HCT116 (cell line): Measurements from ENCODE around the gene HIGD1C. TPM values are rescaled to one million over a fixed set of nuclear protein-coding genes. Genes with fewer than 3 reads are reported as not detected.
"Not testable (repeated sequence)": the region's sequence is repeated elsewhere in the genome, so short reads cannot be mapped to it uniquely, and the experiment has no call there.

Source experiments
- ATAC-seq: fragments of 200-7000 bp; cut with Tn5 transposase; 2 replicates; pipeline ENCODE4 v1.9.1; 2020; ENCODE audit warnings: mild to moderate bottlenecking, moderate library complexity
- BruUV-seq: library from RNA; stranded (reverse); fragments of 400-500 nt; replicated peaks from 2 replicates; lab custom pipeline; 2021; lab: Mats Ljungman, UMichigan
- CTCF ChIA-PET: fragments of 300-600 bp; sonication (Branson Sonifier 250); formaldehyde crosslinking; loops from one replicate; lab custom pipeline; 2021; ENCODE audit warnings: antibody characterized with exemption; lab: Charles Lee
- POLR2A ChIA-PET: fragments of 300-600, 350-600 bp; sonication (Branson Sonifier 250); formaldehyde crosslinking; loops from one replicate; lab custom pipeline; 2021; ENCODE audit warnings: antibody characterized with exemption; lab: Charles Lee
- RAD21 ChIA-PET, 2 experiments: fragments of 300-600 bp; sonication (Branson Sonifier 250); formaldehyde crosslinking; loops; one replicate each; lab custom pipeline; 2023; ENCODE audit warnings: low total read pairs in 2 of 2; ENCODE audit not compliant: uncharacterized antibody in 2 of 2, unreplicated experiment in 2 of 2, low non-redundant PET in 1 of 2; lab: Charles Lee
- DNase-seq: peaks from one replicate; pipeline ENCODE4 v3.0.0-alpha.2; 2010; ENCODE audit warnings: low read depth, low spot score
- H2AFZ ChIP-seq: fragments of 200-600 bp; shearing (Covaris generic), sonication (generic); 2 replicates; pipeline ENCODE4 v1.6.1; 2017; ENCODE audit warnings: low read depth, mixed run types, mixed read lengths, antibody characterized with exemption, low read length; ENCODE audit not compliant: poor library complexity, severe bottlenecking
- H3K27ac ChIP-seq: 2 replicates; pipeline ENCODE4 v1.5.1; 2012; ENCODE audit warnings: low read depth, low read length
- H3K27me3 ChIP-seq: fragments of 200-600 bp; sonication (generic); 2 replicates; pipeline ENCODE4 v1.6.1; 2016; ENCODE audit warnings: mixed run types, low read length, mixed read lengths; ENCODE audit not compliant: insufficient read depth
- H3K36me3 ChIP-seq, 2 experiments: fragments of 200-500 bp in 1 of 2; fragments of 200-600 bp in 1 of 2; sonication (Bioruptor generic) in 1 of 2; sonication (generic) in 1 of 2; 2 replicates each; pipeline versions ENCODE4 v1.5.1 to v1.6.1; 2014 to 2016; ENCODE audit warnings: low read length in 2 of 2, inconsistent platforms in 1 of 2, mixed read lengths in 1 of 2, mixed run types in 1 of 2; ENCODE audit not compliant: insufficient read depth in 2 of 2, control insufficient read depth in 1 of 2
- H3K4me1 ChIP-seq, 2 experiments: fragments of 200-600 bp in 1 of 2; sonication (generic) in 1 of 2; 2 replicates each; pipeline versions ENCODE4 v1.5.1 to v1.6.1; 2012 to 2017; ENCODE audit warnings: low read length in 2 of 2, inconsistent platforms in 1 of 2, mild to moderate bottlenecking in 1 of 2, mixed read lengths in 1 of 2, mixed run types in 1 of 2, moderate library complexity in 1 of 2; ENCODE audit not compliant: insufficient read depth in 2 of 2, control insufficient read depth in 1 of 2
- H3K4me2 ChIP-seq: fragments of 200-600 bp; sonication (generic); 2 replicates; pipeline ENCODE4 v1.6.1; 2017; ENCODE audit warnings: mixed run types, low read length, mixed read lengths
- H3K4me3 ChIP-seq, 2 experiments: fragments of 200-600 bp in 1 of 2; sonication (generic) in 1 of 2; replicated peaks in 1 of 2; 2 replicates each; pipeline ENCODE4 v1.5.1; 2011 to 2016; ENCODE audit warnings: low read length in 2 of 2, control low read depth in 1 of 2, low read depth in 1 of 2, mild to moderate bottlenecking in 1 of 2, mixed read lengths in 1 of 2, mixed run types in 1 of 2
- H3K79me2 ChIP-seq: fragments of 200-600 bp; sonication (generic); 2 replicates; pipeline ENCODE4 v1.6.1; 2017; ENCODE audit warnings: mild to moderate bottlenecking, mixed run types, low read length, moderate library complexity, mixed read lengths; ENCODE audit not compliant: insufficient read depth
- H3K9ac ChIP-seq: fragments of 200-600 bp; sonication (generic); 2 replicates; pipeline ENCODE4 v1.6.1; 2016; ENCODE audit warnings: low read length, mixed read lengths
- H3K9me2 ChIP-seq: fragments of 200-600 bp; sonication (generic), shearing (Covaris generic); 2 replicates; pipeline ENCODE4 v1.6.1; 2017; ENCODE audit warnings: mixed run types, mild to moderate bottlenecking, moderate library complexity; ENCODE audit not compliant: insufficient read depth
- H3K9me3 ChIP-seq, 2 experiments: fragments of 200-500 bp in 1 of 2; fragments of 200-600 bp in 1 of 2; sonication (Bioruptor generic) in 1 of 2; sonication (generic) in 1 of 2; 2 replicates each; pipeline ENCODE4 v1.6.1; 2014 to 2017; ENCODE audit warnings: low read length in 2 of 2, mixed read lengths in 2 of 2, inconsistent platforms in 1 of 2, low read depth in 1 of 2, mild to moderate bottlenecking in 1 of 2, mixed run types in 1 of 2, moderate library complexity in 1 of 2; ENCODE audit not compliant: control insufficient read depth in 1 of 2, insufficient read depth in 1 of 2
- H4K20me1 ChIP-seq: fragments of 200-600 bp; sonication (generic), shearing (Covaris generic); 2 replicates; pipeline ENCODE4 v1.6.1; 2017; ENCODE audit warnings: mixed run types, mild to moderate bottlenecking, moderate library complexity; ENCODE audit not compliant: insufficient read depth
- ATF3 ChIP-seq: IDR thresholded peaks from 2 replicates; pipeline ENCODE4 v1.6.1; 2012
- CTCF ChIP-seq, 3 experiments: fragments of 200-600 bp in 1 of 3; sonication (generic) in 1 of 3; IDR thresholded peaks in 2 of 3; conservative IDR thresholded peaks in 1 of 3; 2 replicates each; pipeline ENCODE4 v1.5.1; 2012 to 2017; ENCODE audit warnings: low read depth in 2 of 3, low read length in 2 of 3, antibody characterized with exemption in 1 of 3, borderline replicate concordance in 1 of 3, control low read depth in 1 of 3, mild to moderate bottlenecking in 1 of 3, mixed read lengths in 1 of 3, mixed run types in 1 of 3, moderate library complexity in 1 of 3; ENCODE audit not compliant: insufficient read depth in 1 of 3
- EGR1 ChIP-seq: IDR thresholded peaks from 2 replicates; pipeline ENCODE4 v1.6.1; 2012; ENCODE audit warnings: low read depth
- ELF1 ChIP-seq: IDR thresholded peaks from 2 replicates; pipeline ENCODE4 v1.6.1; 2012; ENCODE audit warnings: low read depth, borderline replicate concordance
- EZH2phosphoT487 ChIP-seq: fragments of 200-600 bp; IDR thresholded peaks from 2 replicates; pipeline ENCODE4 v1.6.1; 2018; ENCODE audit warnings: antibody characterized with exemption, borderline replicate concordance
- FOSL1 ChIP-seq: IDR thresholded peaks from 2 replicates; pipeline ENCODE4 v1.6.1; 2012; ENCODE audit warnings: low read depth
- JUND ChIP-seq: IDR thresholded peaks from 2 replicates; pipeline ENCODE4 v1.6.1; 2012
- MAX ChIP-seq: IDR thresholded peaks from 2 replicates; pipeline ENCODE4 v1.6.1; 2012
- REST ChIP-seq: IDR thresholded peaks from 2 replicates; pipeline ENCODE4 v1.6.1; 2012; ENCODE audit warnings: low read depth
- SIN3A ChIP-seq: IDR thresholded peaks from 2 replicates; pipeline ENCODE4 v1.6.1; 2012; ENCODE audit warnings: low read depth
- TCF7L2 ChIP-seq: IDR thresholded peaks from 2 replicates; pipeline ENCODE4 v1.7.0; 2011; ENCODE audit warnings: borderline replicate concordance, inconsistent platforms; ENCODE audit not compliant: insufficient read depth, insufficient read length; ENCODE audit errors: extremely low read depth
- ZFX ChIP-seq: fragments of 450-650 bp; IDR thresholded peaks from 2 replicates; pipeline ENCODE4 v1.6.1; 2017
- ZNF274 ChIP-seq: fragments of 200-500 bp; sonication (Bioruptor generic); IDR thresholded peaks from 2 replicates; pipeline ENCODE4 v1.6.1; 2014; ENCODE audit warnings: mild to moderate bottlenecking, low read depth, low read length, inconsistent platforms
- intact Hi-C: fragments of 100-400 bp; cut with micrococcal nuclease; formaldehyde crosslinking; loops from 2 replicates; pipeline ENCODE4 v1.10.0; 2022
- total RNA-seq: library from RNA; stranded (reverse); gene quantifications from one replicate; pipeline ENCODE4 v1.2.1, GENCODE V29; 2021; ENCODE audit not compliant: unreplicated experiment

Gene HIGD1C
- total RNA-seq, 1 experiment from 2014 or later, result not detected

- no peak for DNase-seq
- Histone ChIP-seq H3K9me2 (no peaks in the 10 kb centered on the region), H4K20me1 (peaks cover 6% of the 10 kb centered on the region; the same call in 1 of the 2 replicates), H3K9me3 (no peaks in the 10 kb centered on the region), H3K79me2 (peaks cover 60% of the 10 kb centered on the region), H3K4me3 (no peak overlapping the region), H2AFZ (no peak overlapping the region), H3K36me3 (no peaks in the 10 kb centered on the region), H3K27ac (no peak overlapping the region)
- RAD21 ChIA-PET, result no interaction called here
- BruUV-seq, result no TSS peak
- TF ChIP-seq JUND, result no peak
- TF ChIP-seq FOSL1, result no peak
- TF ChIP-seq EGR1, result no peak
- TF ChIP-seq ATF3, result no peak
- no peak for TF ChIP-seq TCF7L2
- TF ChIP-seq MAX, result no peak
- TF ChIP-seq ELF1, result no peak
- TF ChIP-seq ZNF274, result no peak
- no peak for TF ChIP-seq SIN3A
- TF ChIP-seq ZFX, result no peak
- no peak for TF ChIP-seq CTCF (IDR thresholded peaks at IDR 0.05 in 2 of 3, conservative IDR thresholded peaks at IDR 0.05 in 1 of 3; ENCODE audit: borderline replicate concordance in 1 of 3, insufficient read depth in 1 of 3, low read depth in 2 of 3, low read length in 2 of 3)
- no peak for TF ChIP-seq REST
- no peak for TF ChIP-seq EZH2phosphoT487
- TF ChIP-seq, all 23 proteins: peak for 0
- ChIA-PET POLR2A (interaction anchor here (0.6 kb wide), 1 partner anchor 25 kb away, joined by 3 read pairs; no protein-coding TSS in a partner anchor), CTCF (no interaction called here)
- Histone ChIP-seq H3K4me2 (no peak overlapping the region), H3K27me3 (no peaks in the 10 kb centered on the region), H3K4me1 (peaks cover 9 to 14% of the 10 kb centered on the region in 2 experiments; a peak in 3 of 4 replicates), H3K9ac (no peak overlapping the region)
- intact Hi-C loops, result no loop called here
- ATAC-seq, result no peak
These were observed 61.1 kb downstream of the HIGD1C start for GRCh38 chr12:51013441-51013840.

- peaks cover 68% of the 10 kb centered on the region for H3K79me2 ChIP-seq
- H3K27me3 ChIP-seq, POLR2A ChIA-PET, DNase-seq, H3K36me3 ChIP-seq, H3K9me2 ChIP-seq, H3K4me2 ChIP-seq, H3K27ac ChIP-seq, H3K9ac ChIP-seq, ATAC-seq, intact Hi-C loops, CTCF ChIA-PET, H4K20me1 ChIP-seq, BruUV-seq, H3K9me3 ChIP-seq, H3K4me3 ChIP-seq, RAD21 ChIA-PET, H2AFZ ChIP-seq: not testable (repeated sequence)
- peaks cover 9 to 14% of the 10 kb centered on the region in 2 experiments; a peak in 3 of 4 replicates for H3K4me1 ChIP-seq
These were observed 62.1 kb downstream of the HIGD1C start for GRCh38 chr12:51014467-51014866.
